GM04504 (cell line): ENCODE results near the gene ZFP92.

Source experiments
- DNase-seq: peaks from one replicate; pipeline ENCODE4 v3.0.0-alpha.2; 2012; ENCODE audit warnings: low read depth

Gene ZFP92

DNA sequence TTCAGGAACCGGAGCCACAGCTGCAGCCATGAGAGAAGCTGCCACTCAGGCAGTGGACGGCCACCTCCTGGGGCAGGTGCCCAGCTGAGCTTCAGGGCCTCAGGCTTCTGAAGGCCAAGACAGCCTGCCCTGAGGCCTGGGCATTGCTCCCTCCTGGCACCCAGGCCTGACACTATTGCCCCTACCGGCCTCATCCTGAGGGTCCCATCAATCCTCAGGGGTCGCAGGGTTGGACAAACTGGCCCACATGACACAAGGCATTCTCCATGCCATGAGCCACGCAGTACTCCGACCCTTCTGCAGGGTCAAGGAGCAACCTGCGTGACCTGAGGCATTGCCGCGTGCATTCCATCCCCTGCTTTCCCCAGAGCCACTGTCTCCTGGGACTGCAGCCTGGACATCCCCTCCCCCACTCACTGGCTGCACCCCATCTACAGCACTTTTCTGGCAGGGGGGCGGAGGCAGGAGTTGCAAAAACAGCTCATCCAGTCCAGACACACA, 3.0 kb upstream of the ZFP92 start:
- DNase-seq = no peak

DNA sequence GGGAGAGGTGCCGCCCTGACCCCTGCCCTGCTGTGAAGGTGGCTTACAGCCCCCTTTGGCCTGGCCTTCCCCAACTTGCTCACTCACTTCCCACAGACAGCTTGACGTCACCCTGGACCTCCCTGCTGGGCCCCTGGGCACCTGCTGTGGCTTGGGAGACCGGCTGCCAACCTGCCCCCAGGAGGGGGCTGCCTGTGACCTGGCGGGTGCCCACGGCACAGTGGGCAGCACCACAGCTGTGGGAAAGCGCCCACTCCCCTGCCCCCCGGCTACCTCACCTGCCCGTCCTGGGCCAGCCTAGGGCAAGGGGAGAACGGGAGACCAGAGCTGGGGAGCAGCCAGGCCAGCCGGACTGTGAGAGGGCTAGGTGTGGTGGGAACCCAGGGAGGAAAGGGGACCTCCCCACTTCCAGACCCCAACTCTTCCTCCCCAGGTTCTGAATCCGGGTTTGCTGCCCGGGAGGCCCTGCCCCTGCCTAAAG, 2.4 kb upstream of the ZFP92 start:
- DNase-seq = no peak

DNA sequence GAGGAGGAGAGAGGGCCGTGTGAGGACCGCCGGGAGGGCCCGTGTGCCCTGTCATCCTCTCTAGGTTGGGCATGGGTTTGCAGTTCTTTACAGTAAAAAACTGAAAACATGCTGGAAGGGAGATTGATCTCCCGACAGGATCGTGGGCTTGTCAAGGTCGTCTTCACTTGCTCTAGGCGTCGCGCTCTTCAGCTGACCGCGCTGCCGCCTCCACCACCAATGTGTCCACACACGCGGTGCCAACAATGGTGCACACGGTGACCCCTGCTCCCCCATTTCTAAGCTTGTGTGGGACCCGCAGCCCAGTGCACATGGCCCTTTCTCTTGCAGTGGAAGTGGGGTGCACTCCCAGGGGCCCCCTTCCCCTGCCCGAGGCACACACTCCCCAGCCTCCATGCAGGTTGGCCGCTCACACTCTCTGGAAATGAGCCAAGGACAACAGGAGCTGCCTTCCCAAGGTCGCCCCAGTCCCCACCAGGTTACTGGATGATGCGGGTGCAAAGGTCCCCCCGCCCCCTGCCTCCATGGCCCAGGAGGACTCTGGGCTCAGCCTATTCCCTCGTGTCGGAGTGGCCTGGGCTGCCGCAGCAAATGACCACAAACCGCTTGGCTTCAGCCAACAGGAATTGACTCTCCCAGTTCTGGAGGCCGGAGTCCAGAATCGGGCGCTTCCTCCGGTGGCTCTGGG, 1.7 kb upstream of the ZFP92 start:
- DNase-seq = no peak

DNA sequence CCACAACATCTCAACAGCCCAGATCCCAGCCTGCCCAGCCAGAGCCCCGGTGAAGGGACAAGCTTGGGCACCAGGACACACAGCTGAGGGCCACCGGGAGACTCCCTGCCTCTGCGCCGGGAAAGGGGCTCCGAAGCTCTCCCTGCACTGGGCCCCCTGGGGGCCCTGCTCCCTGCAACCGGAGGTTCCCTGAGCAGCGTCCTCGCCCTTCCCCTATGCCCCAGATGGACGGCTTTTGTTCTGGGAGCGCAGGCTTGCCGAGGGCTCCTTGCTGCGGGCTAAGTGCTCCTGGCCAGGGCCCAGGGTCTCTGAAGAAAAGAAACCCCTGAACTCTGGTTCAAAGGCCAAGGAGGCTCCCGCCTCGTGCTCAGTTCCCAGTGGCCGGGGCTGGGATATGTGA, 899 bp upstream of the ZFP92 start:
- no peak for DNase-seq

DNA sequence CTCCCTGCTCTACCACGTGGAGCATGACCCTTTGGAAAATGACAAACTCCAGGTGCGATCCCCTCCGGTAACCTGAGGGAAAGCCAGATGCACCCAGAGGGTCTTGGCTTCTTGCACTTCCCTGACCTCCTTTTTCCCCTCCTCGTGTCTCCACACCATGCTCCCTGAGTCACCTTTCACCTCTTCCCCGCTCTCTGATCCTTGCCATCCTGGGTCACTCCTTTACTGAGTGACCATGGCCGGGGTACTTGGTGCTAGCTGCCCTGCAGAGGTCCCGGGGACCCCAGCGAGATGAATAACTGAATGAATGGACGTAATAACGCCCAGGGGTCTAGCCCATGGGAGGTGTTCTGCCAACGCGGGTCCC, 401 bp upstream of the ZFP92 start:
- DNase-seq = no peak

DNA sequence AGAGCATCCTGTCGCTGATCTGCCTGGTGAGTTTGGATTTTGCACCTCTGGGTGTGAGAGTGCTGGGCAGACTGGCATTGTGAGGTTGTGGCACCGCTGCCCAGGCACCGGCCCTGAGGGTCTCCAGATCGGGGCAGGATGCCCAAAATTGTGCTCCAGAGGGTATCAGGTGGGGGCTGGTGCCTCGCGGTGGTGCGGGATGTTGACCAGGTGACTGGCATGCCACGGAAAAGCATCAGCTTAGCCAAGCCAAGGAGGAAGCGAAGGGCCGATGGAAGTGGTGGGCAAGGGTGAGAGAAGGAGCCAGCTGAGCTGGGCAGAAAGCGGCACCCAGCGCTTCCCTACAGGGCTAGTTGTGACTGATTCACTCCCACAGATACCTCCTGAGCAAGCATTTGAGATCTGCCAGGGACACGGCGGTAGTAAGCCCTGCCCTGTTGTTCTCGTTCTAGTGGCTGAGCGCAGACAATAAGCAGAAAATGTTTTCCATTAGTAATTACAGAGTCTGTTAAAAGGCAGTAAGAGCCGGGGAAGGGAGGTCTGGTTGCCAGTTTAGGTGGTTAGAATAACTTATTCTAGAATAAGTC, 809 bp downstream of the ZFP92 start:
- DNase-seq = no peak

DNA sequence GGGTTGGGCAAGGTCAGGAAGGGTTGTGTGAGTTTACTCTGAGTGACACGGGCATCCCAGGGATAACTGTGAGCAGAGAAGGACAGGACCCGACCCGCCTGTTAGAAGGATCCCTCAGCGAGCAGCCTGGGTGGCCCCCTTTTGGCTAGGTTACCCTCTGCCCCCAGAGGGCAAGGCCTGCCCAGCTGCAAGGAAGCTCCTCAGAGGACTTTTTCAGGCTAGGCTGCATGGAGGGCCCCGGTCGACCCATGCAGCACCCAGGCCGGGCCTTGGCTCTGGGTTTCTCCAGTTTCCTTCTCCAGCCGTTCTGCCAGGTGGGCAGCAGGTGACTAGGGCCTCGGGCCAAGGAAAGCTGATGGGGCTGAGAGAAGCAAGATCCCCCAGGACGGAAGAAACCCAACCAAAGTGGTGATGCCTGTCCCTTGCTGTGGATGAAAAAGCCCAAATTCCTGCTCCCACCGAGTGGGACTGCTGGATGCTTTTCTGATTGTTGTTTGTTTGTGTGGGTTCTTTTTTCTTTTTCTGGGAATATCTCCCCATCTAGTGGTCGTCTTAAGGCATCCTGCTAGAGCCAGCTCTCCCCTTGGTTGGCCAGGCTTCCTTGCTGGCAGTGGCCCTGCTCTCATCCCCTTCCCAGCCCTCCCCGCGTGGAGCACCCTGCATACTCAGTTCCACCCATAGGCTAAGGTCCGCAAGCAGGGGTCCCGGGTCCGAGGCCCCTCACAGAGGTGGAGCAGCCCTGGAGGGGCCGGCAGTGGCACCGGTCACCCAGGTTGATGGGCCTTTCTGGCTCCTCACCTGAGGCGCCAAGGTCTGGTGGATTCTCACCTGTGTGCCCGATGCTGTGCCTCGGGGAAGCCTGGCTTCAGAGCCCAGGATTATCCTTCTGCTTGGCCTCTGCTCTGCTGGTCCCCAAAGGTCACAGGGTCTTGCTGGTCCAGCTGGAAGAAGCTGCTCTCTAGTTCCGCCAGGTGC, 1.8 kb downstream of the ZFP92 start:
- no peak for DNase-seq

DNA sequence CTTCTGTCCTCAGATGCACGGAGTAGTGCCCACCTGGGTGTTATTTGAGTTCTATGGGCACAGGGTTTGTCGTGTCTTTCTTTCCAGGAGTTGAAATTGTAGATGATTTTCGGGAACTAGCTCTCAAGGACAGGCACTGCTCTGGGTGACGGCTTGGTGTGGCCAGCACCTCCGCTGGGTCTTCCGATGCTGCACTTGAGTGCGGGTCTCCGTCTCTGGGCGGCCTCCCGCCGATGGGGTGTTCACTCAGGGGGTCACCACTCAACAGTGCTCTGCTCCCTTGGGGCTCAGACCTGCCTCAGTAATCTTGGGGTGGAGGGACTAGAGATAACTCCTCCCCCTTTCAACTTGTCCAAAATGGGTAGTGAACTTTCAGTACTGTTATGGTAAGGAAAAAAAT, 2.5 kb downstream of the ZFP92 start:
- DNase-seq = no peak

DNA sequence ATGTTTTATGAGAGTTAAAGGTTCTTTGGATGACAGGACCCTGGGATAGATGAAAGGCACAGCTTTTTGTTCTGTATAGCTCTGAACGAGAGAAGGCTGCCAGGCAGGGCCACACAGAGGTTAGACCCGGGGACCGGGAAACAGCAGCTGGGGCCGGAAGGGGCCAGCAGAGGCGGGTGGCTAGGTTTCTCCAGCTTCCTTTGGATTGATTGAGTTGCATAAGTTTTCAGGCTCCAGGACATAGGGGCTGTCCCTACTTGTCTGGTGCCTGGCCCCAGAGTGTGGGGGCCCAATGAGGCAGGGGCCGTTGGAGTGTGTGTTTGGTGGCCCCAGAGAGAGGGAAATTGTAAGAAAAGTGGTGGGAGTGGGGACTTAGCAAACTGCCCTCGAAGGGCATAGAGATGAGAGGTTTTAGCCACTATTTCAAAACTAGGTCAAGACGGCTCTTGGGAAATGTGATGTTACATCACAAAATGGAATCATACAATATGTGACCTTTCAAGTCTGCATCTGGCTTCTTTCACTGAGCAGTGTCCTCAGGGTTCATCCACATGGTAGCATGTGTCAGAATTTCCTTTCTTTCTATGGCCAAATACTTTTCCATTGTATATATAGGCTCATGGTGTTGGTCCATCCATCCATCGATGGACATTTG, 3.7 kb downstream of the ZFP92 start:
- DNase-seq = peak; percentile 6

DNA sequence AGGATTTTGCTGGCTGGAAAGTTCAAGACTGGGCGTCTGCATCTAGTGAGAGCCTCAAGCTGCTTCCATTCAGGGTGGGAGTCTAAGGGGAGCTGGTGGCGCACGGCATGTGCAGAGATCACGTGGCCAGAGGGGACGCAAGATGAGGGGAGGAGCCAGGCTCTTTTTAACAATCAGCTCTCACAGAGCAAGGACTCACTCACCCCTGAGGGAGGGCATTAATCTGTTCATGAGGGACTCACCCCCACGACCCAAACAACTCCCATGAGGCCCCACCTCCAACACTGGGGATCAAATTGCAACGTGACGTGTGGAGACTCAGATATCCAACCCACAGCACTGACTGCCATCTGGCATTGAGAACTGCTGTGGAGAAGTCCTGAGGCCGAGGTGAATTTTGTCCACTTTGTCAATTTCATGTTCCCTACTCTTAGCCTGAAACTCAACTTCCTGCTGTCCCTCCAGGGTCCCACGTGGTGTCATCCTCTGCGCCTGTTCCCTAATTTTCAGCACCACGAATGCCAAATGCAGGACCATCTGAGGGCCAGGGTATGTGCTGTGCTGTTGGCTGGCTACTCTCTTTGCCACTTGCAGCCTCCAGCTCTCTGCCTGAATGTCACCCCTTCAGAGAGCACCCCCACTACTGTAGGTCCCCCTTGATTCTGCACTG, 5.6 kb downstream of the ZFP92 start:
- DNase-seq = no peak

DNA sequence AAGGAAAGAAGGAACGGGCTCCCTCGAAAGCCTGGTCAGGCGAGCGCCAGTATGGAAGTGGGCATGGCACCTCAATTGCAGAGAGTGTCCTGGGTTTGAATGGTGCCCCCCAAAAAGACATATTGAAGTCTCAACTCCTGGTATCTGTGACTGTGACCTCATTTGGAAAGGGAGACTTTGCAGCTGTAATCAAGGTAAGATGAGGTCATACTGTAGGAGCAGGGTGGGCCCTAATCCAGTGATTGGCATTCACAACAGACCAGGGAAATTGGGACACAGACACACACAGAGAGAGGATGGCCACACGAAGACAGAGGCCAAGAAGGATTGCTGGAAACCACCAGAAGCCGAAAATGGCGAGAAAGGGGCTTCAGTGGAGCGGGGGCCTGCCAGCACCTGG, 6.4 kb downstream of the ZFP92 start:
- no peak for DNase-seq

DNA sequence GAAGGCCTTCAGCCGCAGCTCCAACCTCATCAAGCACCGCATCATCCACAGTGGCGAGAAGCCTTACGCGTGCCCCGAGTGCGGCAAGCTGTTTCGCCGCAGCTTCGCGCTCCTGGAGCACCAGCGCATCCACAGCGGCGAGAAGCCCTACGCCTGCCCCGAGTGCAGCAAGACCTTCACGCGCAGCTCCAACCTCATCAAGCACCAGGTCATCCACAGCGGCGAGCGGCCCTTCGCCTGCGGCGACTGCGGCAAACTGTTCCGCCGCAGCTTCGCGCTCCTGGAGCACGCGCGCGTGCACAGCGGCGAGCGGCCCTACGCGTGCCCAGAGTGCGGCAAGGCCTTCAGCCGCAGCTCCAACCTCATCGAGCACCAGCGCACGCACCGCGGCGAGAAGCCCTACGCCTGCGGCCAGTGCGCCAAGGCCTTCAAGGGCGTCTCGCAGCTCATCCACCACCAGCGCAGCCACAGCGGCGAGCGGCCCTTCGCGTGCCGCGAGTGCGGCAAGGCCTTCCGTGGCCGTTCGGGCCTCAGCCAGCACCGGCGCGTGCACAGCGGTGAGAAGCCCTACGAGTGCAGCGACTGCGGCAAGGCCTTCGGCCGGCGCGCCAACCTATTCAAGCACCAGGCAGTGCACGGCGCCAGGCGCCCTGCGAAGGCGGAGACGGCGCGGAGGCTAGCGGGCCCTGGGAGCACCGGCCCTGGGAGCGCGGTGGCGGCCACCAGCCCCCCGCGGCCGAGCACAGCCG, 9.8 kb downstream of the ZFP92 start:
- DNase-seq = no peak

DNA sequence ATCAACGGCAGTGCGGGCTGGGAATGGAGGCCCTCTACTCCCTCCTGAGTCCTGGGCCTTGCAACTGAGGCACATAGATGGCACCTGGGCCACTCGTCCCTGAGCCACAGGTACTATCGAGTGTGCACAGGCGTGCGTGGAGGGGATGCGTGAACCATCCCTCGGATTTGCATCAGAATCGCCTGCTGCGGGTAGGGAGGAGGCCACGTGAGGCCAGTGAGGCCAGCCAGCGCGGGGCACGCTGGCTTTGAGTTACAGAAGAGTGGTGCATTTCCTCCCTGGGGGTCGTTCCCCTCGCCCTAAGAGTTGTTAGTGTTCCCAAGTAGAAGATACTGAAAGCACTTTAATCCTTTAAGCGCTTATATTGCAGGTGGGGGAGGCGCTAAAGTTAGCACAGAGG, 10.6 kb downstream of the ZFP92 start:
- DNase-seq = no peak

DNA sequence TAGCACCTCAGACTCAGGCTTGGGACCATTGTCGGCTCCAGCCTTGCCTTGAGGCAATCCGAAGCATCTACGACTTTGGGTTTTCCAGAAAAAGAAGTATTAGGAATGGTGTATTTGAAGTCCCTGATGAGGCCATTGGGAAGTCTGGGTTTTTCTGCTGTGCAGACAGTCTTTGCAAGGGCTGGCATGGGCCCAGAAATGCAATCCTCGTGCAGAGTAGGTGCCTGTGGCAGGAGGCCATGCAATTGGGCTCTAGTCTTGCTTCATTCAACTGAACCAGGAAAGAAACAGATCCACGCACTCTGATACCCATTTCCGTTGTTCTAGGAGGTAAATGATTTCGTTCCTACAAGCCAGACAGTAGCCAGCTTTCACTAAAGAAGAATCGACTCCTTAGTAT, 12.4 kb downstream of the ZFP92 start:
- no peak for DNase-seq

DNA sequence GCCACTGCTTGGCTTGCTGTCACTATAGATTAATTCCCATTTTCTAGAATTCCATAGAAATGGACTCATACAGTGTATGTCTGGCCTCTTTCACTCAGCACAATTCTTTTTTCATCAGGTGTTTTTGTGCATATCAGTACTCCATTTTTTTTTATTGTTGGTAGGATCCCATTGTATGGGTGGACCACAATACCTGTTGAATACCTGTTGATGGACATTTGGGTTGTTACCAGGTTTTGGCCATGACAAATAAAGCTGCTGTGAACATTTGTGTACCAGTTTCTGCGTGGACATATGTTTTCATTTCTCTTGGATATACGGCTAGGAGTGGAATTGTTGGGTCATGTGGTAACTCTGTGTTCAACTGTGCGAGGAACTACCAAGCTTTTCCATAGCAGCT, 14.9 kb downstream of the ZFP92 start:
- no peak for DNase-seq

DNA sequence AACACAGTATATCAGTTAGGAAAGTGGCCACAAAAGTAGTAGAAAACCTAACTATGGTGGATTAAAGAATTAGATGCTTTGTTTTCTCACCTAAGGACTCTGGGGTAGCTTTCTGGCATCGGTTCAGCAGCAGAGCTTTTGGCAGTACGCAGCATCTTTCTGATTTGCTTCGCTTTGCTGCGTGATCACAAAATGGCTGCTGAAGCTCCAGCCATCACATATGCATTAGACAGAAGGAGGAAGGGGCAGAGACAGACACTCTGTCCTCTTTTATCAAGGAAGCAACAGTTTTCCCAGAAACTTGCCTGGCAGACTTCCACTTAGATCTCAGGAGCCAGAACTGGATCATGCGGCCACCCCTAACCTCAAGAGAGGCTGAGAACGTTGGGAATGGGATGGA, 19.5 kb downstream of the ZFP92 start:
- DNase-seq = no peak

DNA sequence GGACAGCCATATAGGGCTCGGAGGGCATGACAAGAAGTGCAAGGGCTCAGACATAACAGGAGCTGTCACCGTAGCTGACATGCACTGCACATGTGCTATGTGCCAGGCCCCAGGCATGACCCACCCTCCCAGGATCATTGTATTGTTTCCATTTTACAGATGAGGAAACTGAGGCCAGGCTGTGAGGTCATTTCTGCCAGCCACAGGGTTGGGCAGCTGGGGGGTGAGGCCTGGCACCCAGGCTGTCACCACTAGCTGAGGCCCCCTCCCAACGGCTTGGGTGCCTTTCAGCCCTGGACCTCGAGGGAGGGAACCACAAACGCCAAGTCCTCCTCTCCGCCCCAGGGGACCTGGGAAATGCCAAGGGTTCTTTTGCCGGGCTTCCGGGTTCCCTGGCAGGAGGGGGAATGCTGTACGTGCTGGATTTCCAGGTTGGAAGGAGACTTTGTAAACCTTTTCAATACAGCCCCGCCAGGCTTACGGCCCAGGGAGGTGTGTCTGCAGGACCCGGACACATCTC, 21.9 kb downstream of the ZFP92 start:
- DNase-seq = no peak

DNA sequence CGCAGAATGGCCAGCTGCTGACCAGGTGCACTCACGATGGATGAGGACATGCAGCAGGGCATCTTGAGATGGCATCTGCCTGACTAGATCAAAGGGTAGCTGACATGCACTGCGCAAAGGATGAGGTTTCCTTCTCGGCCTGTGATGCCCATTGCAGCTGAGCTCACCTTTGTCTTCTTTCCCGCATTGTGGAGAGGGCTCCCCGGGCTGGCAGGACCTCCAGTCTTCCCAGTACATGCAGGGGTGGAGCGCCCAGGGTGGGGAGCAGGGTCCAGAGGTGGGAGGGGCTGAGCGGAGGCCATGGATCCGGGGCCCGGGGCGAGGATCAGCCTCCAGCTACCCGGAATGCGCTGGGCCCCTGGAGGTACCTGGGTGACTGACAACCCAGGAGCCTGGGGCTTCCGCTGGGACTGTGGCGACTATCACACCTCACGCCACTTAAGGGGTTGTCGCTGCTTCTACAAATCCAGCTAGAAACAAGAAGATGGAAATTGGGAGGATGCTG, 22.6 kb downstream of the ZFP92 start:
- DNase-seq = no peak

DNA sequence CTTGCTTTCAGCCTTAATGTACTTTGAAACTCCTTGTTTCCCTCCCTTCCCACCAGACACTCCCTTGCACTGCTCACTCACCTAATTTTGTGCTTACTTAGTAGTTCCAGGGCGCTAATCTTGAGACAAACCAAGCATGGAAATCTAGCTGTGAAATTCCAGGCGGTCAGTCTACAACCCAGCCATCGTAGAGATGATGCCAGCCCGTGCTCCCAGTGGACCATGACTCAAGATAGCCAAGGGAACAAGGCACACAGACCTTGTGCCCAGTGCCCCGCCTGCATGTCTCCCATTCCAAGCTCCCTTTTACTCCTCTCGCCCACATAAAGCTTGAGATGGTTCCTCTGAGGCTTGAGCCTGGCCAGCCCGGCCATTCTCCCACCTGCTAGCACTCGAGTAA, 23.5 kb downstream of the ZFP92 start:
- no peak for DNase-seq

DNA sequence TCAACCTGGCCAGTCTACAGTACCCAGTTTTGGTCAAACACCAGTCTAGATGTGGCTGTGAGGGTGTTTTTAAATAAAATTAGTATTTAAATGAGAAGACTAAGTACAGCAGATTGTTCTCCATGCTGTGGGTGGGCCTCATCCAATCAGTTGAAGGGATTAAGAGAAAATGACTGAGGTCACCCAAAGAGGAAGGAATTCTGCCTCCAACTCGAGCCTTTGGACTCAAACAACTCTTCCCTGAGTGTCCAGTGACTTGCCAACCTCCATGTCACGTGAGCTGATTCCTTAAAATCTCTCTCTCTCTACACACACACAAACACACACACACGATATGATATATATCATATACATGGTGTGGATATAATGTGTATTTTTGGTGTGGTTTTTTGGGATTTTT, 24.6 kb downstream of the ZFP92 start:
- no peak for DNase-seq

DNA sequence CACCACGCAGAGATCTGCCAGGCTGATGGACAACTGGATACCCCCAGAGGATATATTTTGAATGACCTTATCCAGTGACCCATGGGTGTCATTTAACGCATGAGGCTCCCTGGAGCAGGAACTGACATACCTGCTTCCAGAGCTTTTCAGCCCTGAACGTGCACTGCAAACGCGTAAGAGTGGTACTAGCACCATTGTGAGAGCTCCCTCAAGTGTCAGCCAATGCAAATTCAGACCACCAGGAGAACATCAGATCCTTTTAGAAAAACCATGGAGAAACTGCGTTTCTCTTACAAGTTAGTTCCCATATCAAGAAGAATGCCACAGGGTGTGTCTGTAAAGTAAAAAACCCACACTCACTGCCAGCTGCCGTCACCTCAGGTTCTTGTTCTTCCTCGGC, 27.3 kb downstream of the ZFP92 start:
- no peak for DNase-seq
